ENCODE data around the gene SMYD5. TPM values are rescaled to one million over a fixed set of nuclear protein-coding genes. Genes with fewer than 3 reads are reported as not detected.

SMYD5 gene
- total RNA-seq, 4 donors from 2014 or later = 9.6 to 18.1 (median 12.8) TPM

DNA sequence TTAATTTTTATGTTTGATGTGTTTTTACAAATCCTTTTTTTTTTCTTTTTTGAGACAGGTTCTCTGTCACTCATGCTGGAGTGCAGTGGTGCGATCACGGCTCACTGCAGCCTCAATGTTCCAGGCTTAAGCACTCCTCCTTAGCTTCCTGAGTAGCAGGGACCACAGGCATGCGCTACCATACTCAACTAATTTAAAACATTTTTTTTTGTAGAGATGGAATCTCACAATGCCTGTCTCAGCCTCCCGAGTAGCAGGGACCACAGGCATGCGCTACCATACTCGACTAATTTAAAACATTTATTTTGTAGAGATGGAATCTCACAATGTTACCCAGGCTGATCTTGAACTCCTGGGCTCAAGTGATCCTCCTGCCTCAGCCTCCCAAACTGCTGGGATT lies 8.4 kb upstream of the SMYD5 start:
- no peak for DNase-seq (ENCODE audit: low spot score in 2 of 2)
- intact Hi-C loops (cut with DNase I; ENCODE audit: low total_unique reads) = no loop called here
- WGBS, 2 donors = 66% methylated on average over 6 of the region's 6 CpGs
- no peak for TF ChIP-seq POLR2A (IDR thresholded peaks at IDR 0.05)
- TF ChIP-seq, protein P1, sequence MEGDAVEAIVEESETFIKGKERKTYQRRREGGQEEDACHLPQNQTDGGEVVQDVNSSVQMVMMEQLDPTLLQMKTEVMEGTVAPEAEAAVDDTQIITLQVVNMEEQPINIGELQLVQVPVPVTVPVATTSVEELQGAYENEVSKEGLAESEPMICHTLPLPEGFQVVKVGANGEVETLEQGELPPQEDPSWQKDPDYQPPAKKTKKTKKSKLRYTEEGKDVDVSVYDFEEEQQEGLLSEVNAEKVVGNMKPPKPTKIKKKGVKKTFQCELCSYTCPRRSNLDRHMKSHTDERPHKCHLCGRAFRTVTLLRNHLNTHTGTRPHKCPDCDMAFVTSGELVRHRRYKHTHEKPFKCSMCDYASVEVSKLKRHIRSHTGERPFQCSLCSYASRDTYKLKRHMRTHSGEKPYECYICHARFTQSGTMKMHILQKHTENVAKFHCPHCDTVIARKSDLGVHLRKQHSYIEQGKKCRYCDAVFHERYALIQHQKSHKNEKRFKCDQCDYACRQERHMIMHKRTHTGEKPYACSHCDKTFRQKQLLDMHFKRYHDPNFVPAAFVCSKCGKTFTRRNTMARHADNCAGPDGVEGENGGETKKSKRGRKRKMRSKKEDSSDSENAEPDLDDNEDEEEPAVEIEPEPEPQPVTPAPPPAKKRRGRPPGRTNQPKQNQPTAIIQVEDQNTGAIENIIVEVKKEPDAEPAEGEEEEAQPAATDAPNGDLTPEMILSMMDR (IDR thresholded peaks at IDR 0.05) = no peak
- no peak overlapping the region for H3K4me3 ChIP-seq (ENCODE audit: low read depth, poor library complexity, severe bottlenecking)

DNA sequence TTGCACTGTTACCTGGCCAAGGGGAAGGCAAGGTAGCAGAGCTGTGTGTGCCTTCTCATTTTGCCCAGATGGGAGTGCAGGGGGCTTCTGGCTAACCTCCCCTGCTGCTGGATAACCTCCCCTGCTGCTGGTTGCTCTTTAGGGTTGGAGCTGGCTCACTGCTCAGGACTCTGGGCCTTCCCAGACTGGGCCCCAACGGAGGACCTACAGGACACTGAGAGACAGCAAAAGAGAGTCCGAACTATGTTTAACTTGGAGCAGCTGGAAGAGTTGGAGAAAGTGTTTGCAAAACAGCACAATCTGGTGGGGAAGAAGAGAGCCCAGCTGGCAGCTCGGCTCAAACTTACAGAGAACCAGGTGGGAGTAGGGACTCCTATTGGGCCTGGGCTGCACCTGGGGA lies 5.8 kb upstream of the SMYD5 start:
- intact Hi-C loops (cut with DNase I; ENCODE audit: low total_unique reads) = no loop called here
- no peak for DNase-seq (ENCODE audit: low spot score in 2 of 2)
- TF ChIP-seq, protein P1 (IDR thresholded peaks at IDR 0.05) = no peak
- TF ChIP-seq POLR2A (IDR thresholded peaks at IDR 0.05) = no peak
- H3K4me3 ChIP-seq (ENCODE audit: low read depth, poor library complexity, severe bottlenecking) = no peak overlapping the region
- WGBS, 2 donors = 81 to 83% methylated on average over 3 of the region's 3 CpGs

- 90 to 94% methylated on average over 4 of the region's 4 CpGs for WGBS, 2 donors
- DNase-seq (ENCODE audit: low spot score in 2 of 2) = no peak
- TF ChIP-seq, protein P1 (IDR thresholded peaks at IDR 0.05) = no peak
- TF ChIP-seq POLR2A (IDR thresholded peaks at IDR 0.05) = no peak
- intact Hi-C loops (cut with DNase I; ENCODE audit: low total_unique reads) = no loop called here
- no peak overlapping the region for H3K4me3 ChIP-seq (ENCODE audit: low read depth, poor library complexity, severe bottlenecking)
Observed at GRCh38 chr2:73210019-73210418, 4.0 kb upstream of the SMYD5 start.

- 89 to 90% methylated on average over 6 of the region's 6 CpGs for WGBS, 2 donors
Observed at GRCh38 chr2:73210696-73211095, 3.3 kb upstream of the SMYD5 start.

GRCh38 chr2:73212098-73212447 lies 2.0 kb upstream of the SMYD5 start:
- WGBS, 2 donors = 77 to 83% methylated on average over 7 of the region's 7 CpGs
- intact Hi-C loops (cut with DNase I; ENCODE audit: low total_unique reads) = no loop called here

More at GRCh38 chr2:73210696-73211095, 3.3 kb upstream of the SMYD5 start:
- TF ChIP-seq, protein P1 (IDR thresholded peaks at IDR 0.05) = no peak
- no peak for TF ChIP-seq POLR2A (IDR thresholded peaks at IDR 0.05)
- intact Hi-C loops (cut with DNase I; ENCODE audit: low total_unique reads) = no loop called here
- no peak for DNase-seq (ENCODE audit: low spot score in 2 of 2)
- H3K4me3 ChIP-seq (ENCODE audit: low read depth, poor library complexity, severe bottlenecking) = no peak overlapping the region

More at GRCh38 chr2:73212098-73212447, 2.0 kb upstream of the SMYD5 start:
- DNase-seq (ENCODE audit: low spot score in 2 of 2) = no peak
- TF ChIP-seq POLR2A (IDR thresholded peaks at IDR 0.05) = no peak
- TF ChIP-seq, protein P1 (IDR thresholded peaks at IDR 0.05) = no peak
- H3K4me3 ChIP-seq (ENCODE audit: low read depth, poor library complexity, severe bottlenecking) = no peak overlapping the region

Data from lower leg skin (tissue), 4 donors.